KG1 (cell line): ENCODE measurements around the gene TNS3.

ENCODE experiments used
- DNase-seq: peaks from one replicate; lab custom pipeline; 2025; lab: John Stamatoyannopoulos, UW

TNS3 gene

GRCh38 chr7:47303695-47304453, 278.0 kb downstream of the TNS3 start:
- no peak for DNase-seq

GRCh38 chr7:47303014-47303694, 278.8 kb downstream of the TNS3 start:
- DNase-seq, result no peak

- no peak for DNase-seq
These were observed 279.4 kb downstream of the TNS3 start for GRCh38 chr7:47302560-47302959.

GRCh38 chr7:47301657-47302295, 280.1 kb downstream of the TNS3 start:
- no peak for DNase-seq

GRCh38 chr7:47301105-47301477, 280.8 kb downstream of the TNS3 start:
- no peak for DNase-seq

GRCh38 chr7:47300472-47301104, 281.3 kb downstream of the TNS3 start:
- DNase-seq, result no peak

GRCh38 chr7:47299496-47299895, 282.4 kb downstream of the TNS3 start:
- no peak for DNase-seq

- DNase-seq, result no peak
These were observed 283.3 kb downstream of the TNS3 start for GRCh38 chr7:47298636-47299035.

- DNase-seq, result no peak
These were observed 284.8 kb downstream of the TNS3 start for GRCh38 chr7:47297120-47297519.

- DNase-seq, result no peak
These were observed 286.3 kb downstream of the TNS3 start for GRCh38 chr7:47295606-47296005.

GRCh38 chr7:47294556-47295222, 287.2 kb downstream of the TNS3 start:
- no peak for DNase-seq

GRCh38 chr7:47293884-47294555, 287.9 kb downstream of the TNS3 start:
- DNase-seq, result no peak

- DNase-seq, result no peak
These were observed 289.0 kb downstream of the TNS3 start for GRCh38 chr7:47292832-47293309.

GRCh38 chr7:47291461-47292081, 290.3 kb downstream of the TNS3 start:
- no peak for DNase-seq

GRCh38 chr7:47290867-47291266, 291.0 kb downstream of the TNS3 start:
- no peak for DNase-seq

- no peak for DNase-seq
These were observed 291.4 kb downstream of the TNS3 start for GRCh38 chr7:47290466-47290865.

- no peak for DNase-seq
These were observed 293.9 kb downstream of the TNS3 start for GRCh38 chr7:47288060-47288459.

GRCh38 chr7:47285860-47286491, 295.9 kb downstream of the TNS3 start:
- no peak for DNase-seq

GRCh38 chr7:47284691-47285635, 296.9 kb downstream of the TNS3 start:
- DNase-seq, result no peak
